Hepatocyte (in vitro differentiated cells): Measurements from ENCODE around the gene CKAP2L.

Experiments
- CTCF ChIP-seq: fragments of 200-600 bp; sonication (generic); IDR thresholded peaks from 2 replicates; pipeline ENCODE4 v1.5.1; 2016; ENCODE audit warnings: antibody characterized with exemption, mild to moderate bottlenecking; ENCODE audit not compliant: poor library complexity
- EZH2 ChIP-seq: fragments of 200-600 bp; sonication (generic); IDR thresholded peaks from 2 replicates; pipeline ENCODE4 v1.6.1; 2016; ENCODE audit warnings: antibody characterized with exemption, mild to moderate bottlenecking, borderline replicate concordance

GRCh38 chr2:112791019-112791418 is 26.6 kb upstream of the CKAP2L start:
- TF ChIP-seq CTCF (no peak), EZH2 (no peak)
